Measurements from ENCODE around the gene C10orf53.
"Not testable (repeated sequence)": the region's sequence is repeated elsewhere in the genome, so short reads cannot be mapped to it uniquely, and the experiment has no call there.

The C10orf53 gene

DNA sequence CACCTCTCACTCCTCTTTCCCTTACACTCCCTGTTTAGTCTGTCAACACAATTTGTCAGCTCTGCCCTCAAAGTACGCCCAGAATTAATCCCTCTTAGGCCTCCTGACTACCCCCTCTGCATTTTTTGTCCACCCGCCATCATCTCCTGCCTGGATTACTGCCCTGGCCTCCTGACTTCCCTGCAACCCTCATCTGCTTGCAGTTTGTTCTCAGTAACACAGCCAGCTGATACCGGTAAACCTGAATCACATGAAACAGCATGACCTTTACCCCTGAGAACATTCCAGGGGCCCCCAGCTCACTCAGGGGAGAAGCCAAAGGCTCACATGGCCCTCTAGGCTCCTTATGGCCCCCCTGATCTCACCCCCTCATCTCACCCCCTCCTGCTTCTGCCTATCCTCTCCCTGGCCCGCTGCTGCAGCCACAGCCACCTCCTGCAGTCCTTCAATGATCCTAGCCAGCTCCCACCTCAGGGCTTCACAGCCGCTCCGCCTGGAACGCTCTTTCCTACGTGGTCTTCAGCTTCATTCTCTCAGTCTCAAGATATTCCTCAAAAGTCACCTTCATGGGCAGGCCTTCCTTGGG is 8.9 kb downstream of the C10orf53 start:
- no peak for DNase-seq (ENCODE audit: low read depth in 2 of 2)

DNA sequence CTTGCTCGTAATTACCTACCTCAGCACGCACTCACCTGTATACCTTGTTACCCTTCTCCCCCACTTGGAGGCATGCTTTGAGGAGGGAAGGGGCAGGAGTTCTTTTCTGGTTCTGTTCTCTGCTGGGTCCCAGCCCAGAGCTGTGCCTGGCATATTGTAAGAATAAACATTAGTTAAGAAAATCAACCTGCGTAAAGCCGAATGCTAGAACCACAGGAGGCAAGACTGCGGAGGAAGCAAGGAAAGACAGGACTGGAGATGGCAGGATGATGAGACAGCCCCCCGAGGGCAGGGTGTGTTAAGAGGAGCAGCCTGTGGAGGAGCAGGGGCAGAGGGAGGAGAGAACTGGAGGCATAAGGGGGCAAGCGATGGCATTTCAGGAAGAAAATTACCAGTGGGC is 9.5 kb downstream of the C10orf53 start:
- DNase-seq (ENCODE audit: low read depth in 2 of 2): no peak

DNA sequence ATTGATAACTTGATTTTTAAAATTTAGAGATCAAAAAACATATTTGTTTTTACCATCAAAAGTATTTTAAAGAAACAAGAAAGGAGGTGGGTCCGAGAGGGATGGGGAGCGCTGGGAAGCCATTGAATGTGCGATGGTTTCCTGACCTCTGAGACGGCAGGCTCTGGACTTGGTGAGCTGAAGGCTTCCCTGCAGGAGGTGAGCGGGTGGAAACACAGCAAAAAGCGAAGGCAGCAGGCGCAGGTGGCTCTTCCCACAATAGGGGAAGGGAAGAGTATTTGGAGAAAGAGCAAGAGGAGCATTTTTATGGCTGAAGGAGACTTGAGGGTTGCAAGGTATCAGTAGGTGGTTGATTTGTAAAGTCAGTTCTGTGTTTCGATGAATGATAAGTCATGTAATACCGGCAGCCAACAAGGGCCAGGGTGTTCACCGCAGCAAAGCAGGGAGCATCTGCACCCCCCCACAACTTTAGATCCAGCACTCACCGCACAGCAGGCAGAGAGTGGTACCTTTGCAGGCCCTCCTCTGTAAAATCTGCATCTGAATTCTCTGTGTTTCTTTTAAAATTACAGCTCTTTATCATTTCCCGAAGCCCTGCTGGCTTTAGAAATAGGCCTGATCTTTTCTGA is 10.5 kb downstream of the C10orf53 start:
- DNase-seq (ENCODE audit: low read depth in 2 of 2): no peak

- no peak for DNase-seq (ENCODE audit: low read depth in 2 of 2)
These were observed 11.4 kb downstream of the C10orf53 start for GRCh38 chr10:49690698-49691356.

GRCh38 chr10:49691588-49691987 is 12.1 kb downstream of the C10orf53 start:
- DNase-seq (ENCODE audit: low read depth in 2 of 2): no peak

- no peak for DNase-seq (ENCODE audit: low read depth in 2 of 2)
These were observed 15.0 kb downstream of the C10orf53 start for GRCh38 chr10:49694466-49694865.

GRCh38 chr10:49696311-49696710 is 16.9 kb downstream of the C10orf53 start:
- DNase-seq (ENCODE audit: low read depth in 2 of 2): no peak

DNA sequence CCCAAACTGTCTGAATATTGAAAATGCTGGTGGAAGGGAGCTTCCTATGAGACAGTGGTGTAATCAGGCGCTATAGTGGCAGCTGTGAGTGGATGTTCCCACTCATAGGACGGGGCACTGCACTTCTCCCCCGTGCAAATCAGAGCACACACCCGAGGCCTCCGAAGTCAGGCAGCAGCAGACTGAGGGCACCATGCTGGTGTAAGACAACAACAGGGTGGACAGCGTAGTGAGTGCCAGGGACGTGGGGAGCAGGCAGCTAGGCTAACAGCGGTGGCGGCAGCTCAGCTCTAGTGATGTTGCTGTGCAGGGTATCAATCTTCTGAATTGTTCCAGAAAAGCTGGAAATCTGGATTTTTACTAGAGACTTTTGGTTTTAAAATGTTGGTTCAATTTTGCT is 19.2 kb downstream of the C10orf53 start:
- DNase-seq (ENCODE audit: low read depth in 2 of 2): no peak

GRCh38 chr10:49700211-49700610 is 20.8 kb downstream of the C10orf53 start:
- DNase-seq (ENCODE audit: low read depth in 2 of 2): no peak

DNA sequence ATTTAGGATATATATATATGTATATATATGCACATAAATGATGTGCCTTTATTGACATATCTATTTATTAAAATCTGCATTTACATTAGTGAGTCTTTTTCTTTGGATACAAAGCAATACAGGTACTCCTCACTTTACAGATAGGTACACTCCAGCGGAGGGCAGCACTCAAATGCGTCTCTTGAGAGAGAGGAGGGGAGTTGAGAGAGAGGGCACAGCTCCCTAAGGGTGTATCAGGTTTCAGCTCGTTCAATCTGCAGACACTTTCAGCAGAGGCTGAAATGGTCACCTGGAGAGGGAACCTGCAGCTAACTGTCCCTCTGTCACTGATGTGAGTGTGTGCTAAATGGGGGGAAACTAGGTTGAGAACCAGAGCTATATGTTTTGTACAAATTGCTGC is 21.5 kb downstream of the C10orf53 start:
- DNase-seq (ENCODE audit: low read depth in 2 of 2): no peak

DNA sequence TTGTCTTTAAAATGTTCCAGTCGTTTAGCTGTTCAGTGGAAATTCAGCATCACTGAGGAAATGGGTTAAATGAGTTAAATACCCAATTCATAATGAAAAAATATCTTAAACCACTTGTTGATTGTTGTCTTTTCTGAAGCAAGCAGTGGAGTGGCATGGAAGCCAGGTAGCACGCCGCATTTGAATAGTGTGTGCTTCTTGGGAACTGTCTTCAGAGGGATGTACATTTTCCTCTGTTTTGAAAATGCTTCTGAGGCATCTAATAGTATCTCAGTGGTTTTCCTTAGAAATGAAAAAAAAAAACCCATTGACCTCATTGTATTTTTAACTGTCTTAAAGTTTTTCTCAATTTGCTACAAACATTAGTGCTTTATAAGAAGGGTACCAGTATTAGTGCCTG is 28.1 kb downstream of the C10orf53 start:
- DNase-seq (ENCODE audit: low read depth in 2 of 2): no peak

DNA sequence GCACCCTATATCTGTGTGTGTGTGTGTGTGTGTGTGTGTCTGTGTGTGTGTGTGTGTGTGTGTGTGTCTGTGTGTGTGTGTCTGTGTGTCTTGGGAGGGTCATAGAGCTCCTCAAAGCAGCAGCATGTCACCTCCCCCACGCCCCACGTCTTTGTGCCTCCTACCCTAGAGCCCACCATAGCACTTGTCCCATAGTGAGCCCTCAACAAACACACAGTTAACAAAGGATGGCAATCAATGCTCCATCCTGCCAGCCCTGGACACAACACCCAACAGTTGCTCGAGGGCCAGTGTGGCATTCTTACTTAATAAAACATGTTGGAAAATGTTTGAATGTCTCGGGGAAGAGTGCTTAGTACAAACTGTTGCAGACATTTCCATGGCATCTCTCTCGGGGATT is 30.5 kb downstream of the C10orf53 start:
- no peak for DNase-seq (ENCODE audit: low read depth in 2 of 2)

GRCh38 chr10:49710966-49711365 is 31.5 kb downstream of the C10orf53 start:
- DNase-seq (ENCODE audit: low read depth in 2 of 2): no peak

DNA sequence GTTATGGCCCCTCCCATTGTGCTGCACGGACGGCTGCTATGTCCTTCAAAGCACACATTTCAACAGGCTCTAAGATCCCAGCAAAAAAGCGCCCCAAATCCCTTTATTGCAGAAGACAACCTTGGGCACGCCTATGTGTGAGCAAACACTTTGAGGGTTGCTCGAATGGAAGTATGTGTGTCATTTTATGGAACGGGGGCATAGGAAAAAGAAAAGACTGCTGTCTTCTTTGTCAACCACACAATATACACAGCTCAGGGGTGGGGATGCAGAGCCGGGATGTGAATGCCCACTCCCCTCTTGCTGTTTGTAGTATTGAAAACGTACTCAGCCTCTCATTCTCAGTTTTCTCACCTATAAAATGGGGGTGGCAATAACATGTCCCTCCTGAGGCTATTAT is 32.0 kb downstream of the C10orf53 start:
- DNase-seq (ENCODE audit: low read depth in 2 of 2): no peak

DNA sequence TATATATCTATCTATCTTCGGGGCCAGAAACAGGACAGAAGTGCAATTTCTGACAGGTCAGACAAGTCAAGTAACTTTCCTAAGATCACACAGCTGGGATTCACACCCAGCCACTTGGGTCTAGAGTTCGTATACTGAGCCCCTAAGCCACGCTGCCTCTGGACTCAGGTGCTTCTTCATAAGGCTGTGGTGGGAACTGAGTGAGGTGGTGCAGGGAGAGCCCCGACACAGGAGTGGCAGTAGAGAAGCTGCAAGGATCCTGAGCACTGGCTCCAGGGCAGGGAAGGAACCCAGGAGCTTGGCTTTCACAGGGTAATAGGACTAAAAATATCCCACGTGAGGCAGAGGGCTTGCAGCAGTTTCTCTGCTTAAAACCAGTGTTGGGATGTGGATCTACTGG is 33.8 kb downstream of the C10orf53 start:
- DNase-seq (ENCODE audit: low read depth in 2 of 2): no peak

DNA sequence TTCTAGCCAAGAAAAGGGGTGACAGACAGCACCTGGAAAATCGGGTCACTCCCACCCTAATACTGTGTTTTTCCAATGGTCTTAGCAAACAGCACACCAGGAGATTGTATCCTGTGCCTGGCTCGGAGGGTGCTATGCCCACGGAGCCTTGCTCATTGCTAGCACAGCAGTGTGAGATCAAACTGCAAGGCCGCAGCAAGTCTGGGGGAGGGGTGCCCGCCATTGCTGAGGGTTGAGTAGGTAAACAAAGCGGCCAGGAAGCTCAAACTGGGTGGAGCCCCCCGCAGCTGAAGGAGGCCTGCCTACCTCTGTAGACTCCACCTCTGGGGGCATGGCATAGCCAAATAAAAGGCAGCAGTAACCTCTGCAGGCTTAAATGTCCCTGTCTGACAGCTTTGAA is 35.7 kb downstream of the C10orf53 start:
- not testable (repeated sequence) for DNase-seq (ENCODE audit: low read depth in 2 of 2)

- DNase-seq (ENCODE audit: low read depth in 2 of 2): no peak
These were observed 47.1 kb downstream of the C10orf53 start for GRCh38 chr10:49726593-49726992.

DNA sequence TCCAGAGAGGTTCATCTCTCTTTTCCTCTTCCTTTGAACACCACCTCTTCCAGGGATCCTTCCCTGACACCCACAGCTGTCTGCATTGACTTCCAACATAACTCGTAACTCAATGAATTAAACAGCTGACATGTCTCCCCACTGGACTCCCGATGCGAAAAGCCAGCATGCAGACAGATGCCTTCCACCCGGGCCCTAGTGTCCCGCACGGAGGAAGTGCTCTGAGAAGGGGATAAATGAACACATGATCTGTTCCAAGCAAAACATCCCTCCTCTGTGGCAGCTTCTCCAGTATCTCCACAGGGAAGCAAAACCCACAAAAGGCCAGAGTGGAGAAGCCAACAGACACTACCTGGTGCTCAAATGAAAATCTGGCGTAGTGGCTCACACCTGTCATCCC is 54.4 kb downstream of the C10orf53 start:
- DNase-seq (ENCODE audit: low read depth in 2 of 2): no peak

GRCh38 chr10:49734676-49735075 is 55.2 kb downstream of the C10orf53 start:
- no peak for DNase-seq (ENCODE audit: low read depth in 2 of 2)

DNA sequence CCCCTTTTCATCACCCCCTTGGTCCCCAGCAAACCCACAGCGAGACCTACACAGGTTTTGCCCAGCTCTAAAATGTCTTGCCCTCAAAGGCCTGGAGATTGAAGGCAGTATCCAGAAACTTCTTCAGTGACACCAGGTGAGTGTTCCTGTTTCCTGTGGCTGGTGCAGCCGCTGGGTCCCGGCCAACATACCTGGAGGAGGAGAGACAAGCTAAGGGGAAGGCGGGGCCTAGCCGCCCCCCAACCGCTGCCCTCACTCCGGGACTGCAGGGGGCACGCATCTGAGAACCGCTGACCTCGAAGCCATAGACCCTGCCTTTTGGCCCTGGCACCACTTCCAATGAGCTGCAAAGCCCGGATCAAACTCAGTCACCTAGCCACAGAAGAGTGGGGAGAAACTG is 55.7 kb downstream of the C10orf53 start:
- no peak for DNase-seq (ENCODE audit: low read depth in 2 of 2)

DNA sequence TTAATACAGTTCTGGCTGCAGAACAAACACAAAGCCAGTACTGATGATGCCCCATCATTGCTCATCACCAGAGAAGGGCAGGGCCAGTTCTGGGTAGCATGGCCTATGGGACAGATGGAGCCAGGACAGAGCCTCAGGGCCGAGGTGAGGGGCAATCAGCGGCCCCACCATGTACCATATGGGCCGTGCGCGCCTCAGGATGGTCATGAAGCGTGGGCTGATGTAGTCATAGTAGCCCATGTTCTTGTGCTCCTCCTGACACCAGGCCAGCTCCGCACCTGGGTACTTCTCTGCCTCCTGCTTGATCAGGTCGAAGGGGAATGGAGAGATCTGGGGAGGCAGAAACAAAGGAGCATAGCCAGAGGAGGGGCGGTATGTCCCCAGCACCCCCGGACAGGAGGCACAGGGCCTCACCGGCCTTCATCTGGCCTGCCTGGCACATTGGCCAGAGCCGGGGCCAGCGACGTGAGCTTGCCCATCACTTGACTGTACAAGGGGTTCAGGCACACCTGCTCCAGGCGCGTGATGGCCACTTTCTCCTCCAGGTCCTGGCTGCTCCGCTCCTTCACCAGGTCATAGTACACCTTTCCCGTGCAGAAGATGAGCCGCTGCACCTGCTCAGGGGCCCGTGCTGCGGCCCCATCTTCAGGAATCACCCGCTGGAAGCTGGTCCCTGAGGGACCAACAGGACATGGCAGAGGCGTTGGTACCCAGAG is 56.6 kb downstream of the C10orf53 start:
- no peak for DNase-seq (ENCODE audit: low read depth in 2 of 2)

DNA sequence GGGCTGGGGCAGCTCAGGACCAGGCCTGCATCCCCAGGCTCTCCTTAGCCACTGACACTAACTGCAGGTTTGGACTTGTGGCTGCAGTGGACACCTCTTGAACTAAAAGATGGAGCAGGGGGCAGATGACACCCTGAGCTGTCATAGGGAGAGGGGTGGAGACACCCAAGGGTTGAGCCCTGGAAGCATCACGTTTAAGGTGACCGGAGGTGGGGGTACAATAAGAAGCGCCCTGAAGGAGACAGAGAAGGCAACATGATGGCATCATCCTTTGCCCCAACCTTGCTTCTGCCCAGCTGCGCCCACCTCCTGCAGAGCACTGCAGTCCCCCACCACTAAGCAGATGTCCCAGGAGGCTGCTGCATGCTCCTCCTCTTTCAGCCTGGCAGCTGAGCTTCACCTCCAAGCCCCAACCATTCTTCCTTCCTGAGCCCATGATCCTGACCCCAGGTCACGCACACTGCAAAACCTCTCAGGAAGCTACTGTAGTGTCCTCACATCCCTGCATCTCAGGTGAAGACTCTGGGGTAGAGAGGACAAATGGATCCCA is 57.2 kb downstream of the C10orf53 start:
- no peak for DNase-seq (ENCODE audit: low read depth in 2 of 2)
